Measurements from ENCODE around the gene RGS1. TPM values are rescaled to one million over a fixed set of nuclear protein-coding genes. Genes with fewer than 3 reads are reported as not detected.

The RGS1 gene
- total RNA-seq, 1 donor from 2014 or later: 145 TPM

DNA sequence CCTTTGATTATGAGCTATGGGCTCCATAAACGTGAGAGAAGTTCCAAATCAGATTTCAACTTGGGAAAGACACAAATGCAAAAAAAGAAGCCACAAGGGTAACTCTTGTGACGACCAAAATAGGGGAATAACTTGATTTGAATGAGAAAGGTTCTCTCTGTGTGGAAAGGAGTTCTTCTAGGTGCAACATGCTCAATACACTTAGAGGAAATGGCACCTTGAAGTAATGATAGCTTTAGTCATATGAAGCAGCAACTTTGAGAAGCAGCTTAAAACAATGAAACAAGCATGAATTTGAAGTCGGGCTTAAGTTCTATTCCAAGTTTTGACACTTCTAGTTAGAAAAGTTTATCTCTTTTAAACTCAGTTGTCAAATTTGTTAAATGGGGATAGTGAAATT is 21.8 kb upstream of the RGS1 start:
- no peak overlapping the region for H3K4me3 ChIP-seq
- no peaks in the 10 kb centered on the region for H3K36me3 ChIP-seq
- TF ChIP-seq, protein P1, sequence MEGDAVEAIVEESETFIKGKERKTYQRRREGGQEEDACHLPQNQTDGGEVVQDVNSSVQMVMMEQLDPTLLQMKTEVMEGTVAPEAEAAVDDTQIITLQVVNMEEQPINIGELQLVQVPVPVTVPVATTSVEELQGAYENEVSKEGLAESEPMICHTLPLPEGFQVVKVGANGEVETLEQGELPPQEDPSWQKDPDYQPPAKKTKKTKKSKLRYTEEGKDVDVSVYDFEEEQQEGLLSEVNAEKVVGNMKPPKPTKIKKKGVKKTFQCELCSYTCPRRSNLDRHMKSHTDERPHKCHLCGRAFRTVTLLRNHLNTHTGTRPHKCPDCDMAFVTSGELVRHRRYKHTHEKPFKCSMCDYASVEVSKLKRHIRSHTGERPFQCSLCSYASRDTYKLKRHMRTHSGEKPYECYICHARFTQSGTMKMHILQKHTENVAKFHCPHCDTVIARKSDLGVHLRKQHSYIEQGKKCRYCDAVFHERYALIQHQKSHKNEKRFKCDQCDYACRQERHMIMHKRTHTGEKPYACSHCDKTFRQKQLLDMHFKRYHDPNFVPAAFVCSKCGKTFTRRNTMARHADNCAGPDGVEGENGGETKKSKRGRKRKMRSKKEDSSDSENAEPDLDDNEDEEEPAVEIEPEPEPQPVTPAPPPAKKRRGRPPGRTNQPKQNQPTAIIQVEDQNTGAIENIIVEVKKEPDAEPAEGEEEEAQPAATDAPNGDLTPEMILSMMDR (IDR thresholded peaks at IDR 0.05): no peak
- no peak for TF ChIP-seq POLR2A (IDR thresholded peaks at IDR 0.05)
- TF ChIP-seq POLR2AphosphoS5 (IDR thresholded peaks at IDR 0.05; ENCODE audit: insufficient read depth in 1 of 2, low read depth in 1 of 2): no peak
- no peak for DNase-seq (ENCODE audit: extremely low spot score in 2 of 2)
- H3K4me1 ChIP-seq: no peaks in the 10 kb centered on the region
- no peaks in the 10 kb centered on the region for H3K27me3 ChIP-seq
- no peak overlapping the region for H3K27ac ChIP-seq
- intact Hi-C loops (cut with DNase I): no loop called here
- no peaks in the 10 kb centered on the region for H3K9me3 ChIP-seq

DNA sequence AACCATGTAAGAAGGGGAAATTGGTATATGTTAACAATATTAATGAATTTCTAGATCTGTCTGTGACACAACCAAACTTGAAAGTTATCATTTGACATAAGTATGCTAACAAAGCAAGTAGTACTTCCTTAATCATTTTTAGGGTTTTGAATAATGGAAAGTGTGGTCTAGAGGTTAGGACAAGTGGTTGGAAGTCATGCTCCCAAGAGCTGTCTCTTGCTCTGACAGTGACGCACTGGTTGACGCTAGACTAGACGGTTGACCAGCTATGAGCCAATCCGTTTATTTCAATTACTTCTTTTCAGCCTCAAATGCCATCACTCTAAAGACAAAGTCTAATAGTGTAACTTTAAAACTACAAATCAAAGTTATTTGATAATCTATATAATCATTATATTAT is 20.7 kb upstream of the RGS1 start:
- no peaks in the 10 kb centered on the region for H3K4me1 ChIP-seq
- intact Hi-C loops (cut with DNase I): no loop called here
- DNase-seq (ENCODE audit: extremely low spot score in 2 of 2): no peak
- TF ChIP-seq POLR2A (IDR thresholded peaks at IDR 0.05) (no peak), POLR2AphosphoS5 (IDR thresholded peaks at IDR 0.05; ENCODE audit: insufficient read depth in 1 of 2, low read depth in 1 of 2) (no peak)
- TF ChIP-seq, protein P1 (IDR thresholded peaks at IDR 0.05): no peak
- H3K36me3 ChIP-seq: no peaks in the 10 kb centered on the region
- H3K27me3 ChIP-seq: no peaks in the 10 kb centered on the region
- H3K27ac ChIP-seq: no peak overlapping the region
- no peaks in the 10 kb centered on the region for H3K9me3 ChIP-seq
- no peak overlapping the region for H3K4me3 ChIP-seq

DNA sequence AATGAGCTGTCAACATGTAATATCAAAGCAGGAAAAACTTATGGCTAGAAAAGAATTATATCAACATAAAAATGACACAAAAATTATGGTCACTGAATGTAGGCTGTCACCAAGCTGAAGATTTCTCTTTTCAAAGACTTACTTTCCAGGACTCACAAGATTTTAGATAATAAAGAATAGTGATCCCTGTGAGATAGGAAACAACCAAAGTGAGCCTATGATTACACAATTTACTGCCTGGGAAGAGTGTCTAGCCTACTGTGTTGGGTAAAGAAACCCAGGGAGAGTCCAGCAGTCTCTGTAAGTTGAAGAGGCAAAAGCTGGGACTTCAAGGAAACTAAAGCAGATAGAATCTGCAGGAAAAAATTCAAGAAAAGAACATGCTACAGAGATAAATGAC is 20.2 kb upstream of the RGS1 start:
- no peak for DNase-seq (ENCODE audit: extremely low spot score in 2 of 2)
- intact Hi-C loops (cut with DNase I): no loop called here
- H3K27ac ChIP-seq: no peak overlapping the region
- H3K27me3 ChIP-seq: no peaks in the 10 kb centered on the region
- no peaks in the 10 kb centered on the region for H3K4me1 ChIP-seq
- no peak overlapping the region for H3K4me3 ChIP-seq
- no peaks in the 10 kb centered on the region for H3K9me3 ChIP-seq
- TF ChIP-seq POLR2A (IDR thresholded peaks at IDR 0.05) (no peak), POLR2AphosphoS5 (IDR thresholded peaks at IDR 0.05; ENCODE audit: insufficient read depth in 1 of 2, low read depth in 1 of 2) (no peak)
- TF ChIP-seq, protein P1 (IDR thresholded peaks at IDR 0.05): no peak
- H3K36me3 ChIP-seq: no peaks in the 10 kb centered on the region

DNA sequence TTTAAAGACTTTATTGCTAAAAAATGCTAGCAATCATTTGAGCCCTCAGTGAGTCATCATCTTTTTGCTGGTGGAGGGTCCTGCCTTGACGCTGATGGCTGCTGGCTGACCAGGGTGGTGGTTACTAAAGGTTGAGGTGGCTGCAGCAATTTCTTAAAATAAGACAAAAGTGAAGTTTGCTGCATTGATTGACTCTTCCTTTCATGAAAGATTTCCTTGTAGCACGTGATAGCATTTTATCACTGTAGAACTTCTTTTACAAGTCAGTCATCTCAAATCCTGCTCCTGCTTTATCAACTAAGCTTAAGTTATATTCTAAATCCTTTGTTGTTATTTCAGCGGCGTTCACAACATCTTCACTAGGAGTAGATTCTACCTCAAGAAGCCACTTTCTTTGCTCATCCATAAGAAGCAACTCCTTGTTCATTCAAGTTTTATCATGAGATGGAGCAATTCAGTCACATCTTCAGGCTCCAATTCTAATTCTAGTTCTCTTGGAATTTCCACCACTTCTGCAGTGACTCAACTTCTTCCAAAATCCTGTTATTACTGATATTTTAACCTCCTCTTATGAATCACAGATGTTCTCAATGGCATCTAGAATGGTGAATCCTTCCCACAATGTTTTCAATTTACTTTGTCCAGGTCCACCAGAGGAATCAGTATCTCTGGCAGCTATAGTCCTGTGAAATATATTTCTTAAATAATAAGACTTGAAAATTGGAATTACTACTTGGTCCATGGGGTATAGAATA is 17.6 kb upstream of the RGS1 start:
- intact Hi-C loops (cut with DNase I): no loop called here
- Histone ChIP-seq H3K36me3 (no peaks in the 10 kb centered on the region), H3K27ac (no peak overlapping the region), H3K9me3 (no peaks in the 10 kb centered on the region), H3K27me3 (no peaks in the 10 kb centered on the region), H3K4me1 (no peaks in the 10 kb centered on the region), H3K4me3 (no peak overlapping the region)
- DNase-seq (ENCODE audit: extremely low spot score in 2 of 2): no peak
- no peak for TF ChIP-seq POLR2A (IDR thresholded peaks at IDR 0.05)
- TF ChIP-seq, protein P1 (IDR thresholded peaks at IDR 0.05): no peak
- no peak for TF ChIP-seq POLR2AphosphoS5 (IDR thresholded peaks at IDR 0.05; ENCODE audit: insufficient read depth in 1 of 2, low read depth in 1 of 2)

Measured in vagina (tissue), 2 donors.